GM21528 (cell line): Measurements from ENCODE around the gene HOXB2.

ENCODE experiments used
- ATAC-seq: cut with Tn5 transposase; IDR thresholded peaks from one replicate; pipeline ENCODE4 v1.9.1; 2021; ENCODE audit warnings: mild to moderate bottlenecking, moderate library complexity; ENCODE audit not compliant: unreplicated experiment, low FRiP score

The HOXB2 gene

GRCh38 chr17:48499735-48500434 is 45.0 kb downstream of the HOXB2 start:
- ATAC-seq = no peak

GRCh38 chr17:48499248-48499647 is 45.7 kb downstream of the HOXB2 start:
- no peak for ATAC-seq

GRCh38 chr17:48498164-48498850 is 46.6 kb downstream of the HOXB2 start:
- ATAC-seq = no peak

GRCh38 chr17:48497103-48497502 is 47.8 kb downstream of the HOXB2 start:
- no peak for ATAC-seq

GRCh38 chr17:48494335-48494734 is 50.6 kb downstream of the HOXB2 start:
- no peak for ATAC-seq
